Stimulated activated CD8-positive, alpha-beta memory T cell treated with anti-CD3 and anti-CD28 coated beads, Interleukin-7, amount 100 ng/mL, for 24 hours (primary cell): ENCODE data around the gene ARL17B.
"Not testable (repeated sequence)": the region's sequence is repeated elsewhere in the genome, so short reads cannot be mapped to it uniquely, and the experiment has no call there.

Source experiments
- DNase-seq: peaks from one replicate; pipeline ENCODE4 v3.0.0-alpha.2; 2020; ENCODE audit warnings: low read depth

ARL17B gene

GRCh38 chr17:46361755-46362154 is at the start of gene ARL17B:
Gene ARL17B (minus strand): TSS chr17:46361766. CDS start chr17:46358397, 3,369 bp downstream.
- DNase-seq, result peak; percentile 79

GRCh38 chr17:46409864-46410263 is 48.3 kb upstream of the ARL17B start:
- DNase-seq, result not testable (repeated sequence)

- not testable (repeated sequence) for DNase-seq
Observed at GRCh38 chr17:46407155-46407554, 45.6 kb upstream of the ARL17B start.

- not testable (repeated sequence) for DNase-seq
Observed at GRCh38 chr17:46401033-46401787, 39.6 kb upstream of the ARL17B start.

GRCh38 chr17:46400543-46400942 is 39.0 kb upstream of the ARL17B start:
- DNase-seq, result not testable (repeated sequence)

- not testable (repeated sequence) for DNase-seq
Observed at GRCh38 chr17:46399993-46400392, 38.4 kb upstream of the ARL17B start.

- not testable (repeated sequence) for DNase-seq
Observed at GRCh38 chr17:46396292-46396691, 34.7 kb upstream of the ARL17B start.

GRCh38 chr17:46393702-46394101 is 32.1 kb upstream of the ARL17B start:
- DNase-seq, result not testable (repeated sequence)

GRCh38 chr17:46385491-46385890 is 23.9 kb upstream of the ARL17B start:
- not testable (repeated sequence) for DNase-seq

- DNase-seq, result not testable (repeated sequence)
Observed at GRCh38 chr17:46383118-46383517, 21.6 kb upstream of the ARL17B start.

GRCh38 chr17:46373418-46373817 is 11.9 kb upstream of the ARL17B start:
- not testable (repeated sequence) for DNase-seq

GRCh38 chr17:46372236-46373229 is 11.0 kb upstream of the ARL17B start:
- DNase-seq, result not testable (repeated sequence)

- not testable (repeated sequence) for DNase-seq
Observed at GRCh38 chr17:46367520-46367919, 6.0 kb upstream of the ARL17B start.

GRCh38 chr17:46361145-46361735 is 326 bp downstream of the ARL17B start:
- not testable (repeated sequence) for DNase-seq

- DNase-seq, result not testable (repeated sequence)
Observed at GRCh38 chr17:46353856-46354255, 7.7 kb downstream of the ARL17B start.

GRCh38 chr17:46349060-46349459 is 12.5 kb downstream of the ARL17B start:
- DNase-seq, result not testable (repeated sequence)

GRCh38 chr17:46348345-46348744 is 13.2 kb downstream of the ARL17B start:
- DNase-seq, result not testable (repeated sequence)

GRCh38 chr17:46342131-46342530 is 19.4 kb downstream of the ARL17B start:
- not testable (repeated sequence) for DNase-seq

GRCh38 chr17:46341220-46341619 is 20.3 kb downstream of the ARL17B start:
- not testable (repeated sequence) for DNase-seq

- DNase-seq, result not testable (repeated sequence)
Observed at GRCh38 chr17:46294831-46295230, 66.7 kb downstream of the ARL17B start, which contains the start of gene LRRC37A. Gene LRRC37A (plus strand): TSS chr17:46295131. CDS start chr17:46295134, 3 bp downstream.

- DNase-seq, result not testable (repeated sequence)
Observed at GRCh38 chr17:46291618-46292017, 69.9 kb downstream of the ARL17B start.
